K562 (cell line): Measurements from ENCODE around the gene IL15RA. TPM values are rescaled to one million over a fixed set of nuclear protein-coding genes. Genes with fewer than 3 reads are reported as not detected.
A peak's percentile ranks its signal among the peaks of the same experiment; 100 is the strongest.

Source experiments
- ATAC-seq: fragments of 200-7000 bp; cut with Tn5 transposase; 3 replicates; pipeline ENCODE4 v1.9.1; 2020; ENCODE audit warnings: moderate library complexity
- BruUV-seq: library from RNA; stranded (reverse); fragments of 400-500 nt; replicated peaks from 2 replicates; lab custom pipeline; 2021; lab: Mats Ljungman, UMichigan
- CTCF ChIA-PET: fragments of 300-600 bp; formaldehyde crosslinking; extraction: SDS; loops from one replicate; lab custom pipeline; 2021; ENCODE audit warnings: low intra/inter-chr PET ratio; lab: Yijun Ruan, JAX
- POLR2A ChIA-PET: fragments of 300-600, 350-650 bp; sonication (Branson Sonifier 250); formaldehyde crosslinking; extraction: SDS; loops from one replicate; lab custom pipeline; 2021; ENCODE audit warnings: antibody characterized with exemption, inconsistent platforms; lab: Yijun Ruan, JAX
- DNase-seq, 4 experiments: peaks; one replicate each; pipeline versions ENCODE4 v3.0.0 to v3.0.0-alpha.2; 2011 to 2018; ENCODE audit warnings: low spot score in 3 of 4, mixed read lengths in 3 of 4; ENCODE audit errors: extremely low read depth in 1 of 4
- FAIRE-seq: peaks from 2 replicates; lab custom pipeline; 2011; peaks lifted over from hg19 to GRCh38; lab: Jason Lieb, UNC
- H2AFZ ChIP-seq: 2 replicates; pipeline ENCODE4 v1.6.0; 2011; ENCODE audit warnings: low read depth, low read length, control low read depth, inconsistent platforms
- H3K27ac ChIP-seq: fragments of 200-600 bp; 3 replicates; pipeline ENCODE4 v1.8.0; 2011; ENCODE audit warnings: low read depth, mild to moderate bottlenecking, control low read depth, inconsistent platforms, low read length, moderate library complexity, mixed read lengths; ENCODE audit errors: extremely low read depth
- H3K27me3 ChIP-seq, 2 experiments: fragments of 300-600 bp in 1 of 2; 2 replicates in 1 of 2; 3 replicates in 1 of 2; pipeline versions ENCODE4 v1.6.0 to v1.8.0; 2011; ENCODE audit warnings: inconsistent platforms in 2 of 2, low read length in 2 of 2, mild to moderate bottlenecking in 1 of 2, mixed read lengths in 1 of 2, moderate library complexity in 1 of 2; ENCODE audit not compliant: control insufficient read depth in 2 of 2, insufficient read depth in 2 of 2
- H3K36me3 ChIP-seq: fragments of 300-600 bp; 3 replicates; pipeline ENCODE4 v1.8.0; 2011; ENCODE audit warnings: mild to moderate bottlenecking, low read length, inconsistent platforms; ENCODE audit not compliant: control insufficient read depth, insufficient read depth
- H3K4me1 ChIP-seq, 2 experiments: fragments of 200-600 bp in 1 of 2; replicated peaks in 1 of 2; 2 replicates in 1 of 2; 3 replicates in 1 of 2; pipeline versions ENCODE4 v1.5.1 to v1.8.0; 2011; ENCODE audit warnings: inconsistent platforms in 2 of 2, low read length in 2 of 2, mild to moderate bottlenecking in 1 of 2, mixed read lengths in 1 of 2, moderate library complexity in 1 of 2; ENCODE audit not compliant: control insufficient read depth in 2 of 2, insufficient read depth in 2 of 2
- H3K4me2 ChIP-seq: 2 replicates; pipeline ENCODE4 v1.6.1; 2011; ENCODE audit warnings: low read length, control low read depth, inconsistent platforms, mixed read lengths; ENCODE audit not compliant: insufficient read depth
- H3K4me3 ChIP-seq: fragments of 200-600 bp; sonication (generic), shearing (Covaris generic); 2 replicates; pipeline ENCODE4 v1.5.1; 2016; ENCODE audit warnings: control low read depth, inconsistent platforms
- H3K79me2 ChIP-seq: fragments of 200-600 bp; 3 replicates; pipeline ENCODE4 v1.8.0; 2011; ENCODE audit warnings: low read length, inconsistent platforms; ENCODE audit not compliant: control insufficient read depth, insufficient read depth
- H3K9ac ChIP-seq, 2 experiments: 2 replicates each; pipeline versions ENCODE4 v1.6.0 to v1.6.1; 2011; ENCODE audit warnings: low read depth in 2 of 2, low read length in 2 of 2, control low read depth in 1 of 2, inconsistent platforms in 1 of 2, mild to moderate bottlenecking in 1 of 2, mixed read lengths in 1 of 2; ENCODE audit not compliant: insufficient read depth in 1 of 2
- H3K9me1 ChIP-seq: one replicate; pipeline ENCODE4 v1.6.0; 2011; ENCODE audit warnings: inconsistent platforms, mild to moderate bottlenecking, low read length, moderate library complexity; ENCODE audit not compliant: control insufficient read depth, insufficient read depth
- H3K9me3 ChIP-seq: replicated peaks from 2 replicates; pipeline ENCODE4 v1.5.1; 2011; ENCODE audit warnings: low read depth, low read length, inconsistent platforms; ENCODE audit not compliant: control insufficient read depth, insufficient read depth
- H4K20me1 ChIP-seq: replicated peaks from 2 replicates; pipeline ENCODE4 v1.6.1; 2011; ENCODE audit warnings: low read length, inconsistent platforms, mixed read lengths; ENCODE audit not compliant: control insufficient read depth, insufficient read depth
- DEAF1 ChIP-seq: fragments of 450-650 bp; formaldehyde crosslinking; IDR thresholded peaks from 2 replicates; pipeline ENCODE4 v1.4.0; 2020; ENCODE audit warnings: mild to moderate bottlenecking, moderate library complexity
- DIDO1 ChIP-seq: fragments of 450-650 bp; IDR thresholded peaks from 2 replicates; pipeline ENCODE4 v1.6.1; 2016; ENCODE audit warnings: low read depth, missing biosample characterization, missing genetic modification characterization
- ZFX ChIP-seq: sonication (generic); formaldehyde crosslinking; IDR thresholded peaks from 2 replicates; pipeline ENCODE4 v1.8.0; 2022; ENCODE audit warnings: mild to moderate bottlenecking, missing genetic modification reagents, moderate library complexity
- ZNF384 ChIP-seq: IDR thresholded peaks from 2 replicates; pipeline ENCODE4 v1.6.1; 2012; ENCODE audit warnings: low read depth, low read length, improper control_type of control experiment
- WGBS: fragments of 100-300 bp; shearing (Covaris generic); methylation state at CpG from one replicate; pipeline ENCODE4 v1.1.6; 2016; ENCODE audit warnings: low coverage, mixed read lengths; ENCODE audit not compliant: insufficient coverage; ENCODE audit errors: missing lambda C conversion rate; 5-methylcytosine and 5-hydroxymethylcytosine counted together
- in situ Hi-C: fragments of 300-500 bp; cut with MboI; formaldehyde crosslinking; loops from 4 replicates; pipeline ENCODE4 v1.15.0; 2018; ENCODE audit warnings: inconsistent platforms, mixed read lengths
- intact Hi-C: fragments of 100-400 bp; cut with micrococcal nuclease; formaldehyde crosslinking; loops from 2 replicates; pipeline ENCODE4 v1.14.2; 2022
- polyA plus RNA-seq, 8 experiments: library from polyadenylated mRNA; depleted of rRNA in 4 of 8; stranded (reverse) in 5 of 8; unstranded in 3 of 8; fragments of >200 nt; fragmentation: Nextera tagmentation in 2 of 8; fragmentation: Illumina TruSeq in 1 of 8; extraction: Ambion mirVana in 2 of 8; extraction: Trizol in 1 of 8; gene quantifications; 2 replicates each; pipeline versions ENCODE4 v1.2.1 to v1.2.3, GENCODE V29; 2011 to 2014; ENCODE audit warnings: inconsistent platforms in 1 of 8, missing spikeins in 1 of 8
- total RNA-seq, 7 experiments: library from RNA; depleted of rRNA in 6 of 7; stranded (reverse); fragments of >200 nt in 6 of 7; fragmentation: Illumina TruSeq in 2 of 7; extraction: Trizol in 2 of 7; gene quantifications; 2 replicates each; pipeline versions ENCODE4 v1.2.1 to v1.2.3, GENCODE V29; 2011 to 2021; ENCODE audit warnings: low replicate concordance in 1 of 7

IL15RA gene
- total and polyA plus RNA-seq, 9 of the 15 experiments (the other 6 are each of a cell fraction or from before 2014, with no cell fraction given), result 1.2 to 11.7 (median 8.0) TPM

- POLR2A ChIA-PET, result interaction anchor here (0.7 to 1.1 kb wide), 3 partner anchors 11 to 144 kb away, joined by 3 read pairs; no protein-coding TSS in a partner anchor
- Histone ChIP-seq H2AFZ (no peak overlapping the region), H3K9me3 (no peaks in the 10 kb centered on the region), H3K4me2 (no peak overlapping the region), H3K27me3 (no peaks in the 10 kb centered on the region), H3K9ac (peak overlapping the region in 1 of 2 experiments; percentile 55; a peak in 1 of 4 replicates), H4K20me1 (no peaks in the 10 kb centered on the region), H3K27ac (no peak overlapping the region), H3K9me1 (no peaks in the 10 kb centered on the region), H3K4me3 (no peak overlapping the region), H3K4me1 (peaks cover 17 to 38% of the 10 kb centered on the region in 2 experiments; a peak in 4 of 5 replicates), H3K36me3 (peaks cover 15% of the 10 kb centered on the region; the same call in 2 of the 3 replicates), H3K79me2 (no peaks in the 10 kb centered on the region)
- 89% methylated on average over 12 of the region's 16 CpGs for WGBS
- DNase-seq (no peak), ATAC-seq (no peak), FAIRE-seq (no peak)
- no TSS peak for BruUV-seq
- TF ChIP-seq ZFX (CRISPR knock-in tag), result no peak
- TF ChIP-seq DEAF1 (CRISPR knock-in tag), result no peak
- TF ChIP-seq ZNF384, result no peak
- no peak for TF ChIP-seq DIDO1 (tag)
- CTCF ChIA-PET, result interaction anchor here (0.7 kb wide), 1 partner anchor 101 kb away, joined by 7 read pairs; no protein-coding TSS in a partner anchor
- intact Hi-C loops, result no loop called here
- in situ Hi-C loops, result loop anchor here (25.0 kb wide), 1 partner anchor 445 kb away; no protein-coding TSS in a partner anchor
These were observed 34.9 kb downstream of the IL15RA start for GRCh38 chr10:5942474-5942873.
